ENCODE measurements around the gene POU6F2.

DNA sequence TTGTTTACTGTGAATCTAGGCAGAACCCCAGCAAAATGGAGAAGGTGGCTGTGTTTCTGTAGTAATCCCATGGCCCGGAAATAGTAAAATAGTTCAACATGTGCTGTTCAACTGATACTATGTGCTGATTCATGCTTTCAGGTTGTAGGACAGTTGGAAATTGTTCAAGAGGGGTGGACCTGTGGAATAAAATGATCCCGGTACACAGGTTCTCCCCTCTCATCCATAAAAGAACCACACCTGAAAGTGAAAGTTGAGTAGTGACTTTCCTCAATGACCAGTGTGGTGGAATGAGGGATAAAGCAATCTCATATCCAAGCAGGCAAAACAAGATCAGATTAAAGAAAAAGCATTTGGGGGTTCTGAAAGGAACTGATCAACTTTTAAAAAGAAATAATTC, 177.1 kb downstream of the POU6F2 start:
- TF ChIP-seq EZH2phosphoT487 (IDR thresholded peaks at IDR 0.05; ENCODE audit: insufficient read depth, low read depth): no peak
- TF ChIP-seq EZH2 (IDR thresholded peaks at IDR 0.05; ENCODE audit: insufficient read depth, poor library complexity, severe bottlenecking): no peak
